Mesendoderm (in vitro differentiated cells): ENCODE data around the gene GPATCH4.
"Not testable (repeated sequence)": the region's sequence is repeated elsewhere in the genome, so short reads cannot be mapped to it uniquely, and the experiment has no call there.

ENCODE experiments used
- DNase-seq: peaks from one replicate; pipeline ENCODE4 v3.0.0; 2013
- H2AK5ac ChIP-seq: 2 replicates; pipeline ENCODE4 v1.6.1; 2013; ENCODE audit warnings: low read length, inconsistent platforms
- H2BK120ac ChIP-seq: 2 replicates; pipeline ENCODE4 v1.6.1; 2013; ENCODE audit warnings: low read depth, mild to moderate bottlenecking, low read length, moderate library complexity, mixed read lengths
- H2BK15ac ChIP-seq: replicated peaks from 2 replicates; pipeline ENCODE4 v1.6.1; 2013; ENCODE audit warnings: low read depth, mild to moderate bottlenecking, moderate library complexity
- H2BK5ac ChIP-seq: 2 replicates; pipeline ENCODE4 v1.6.1; 2013; ENCODE audit warnings: low read length, inconsistent platforms
- H3K18ac ChIP-seq: 2 replicates; pipeline ENCODE4 v1.6.1; 2013; ENCODE audit warnings: mild to moderate bottlenecking, low read length, mixed read lengths
- H3K23ac ChIP-seq: one replicate; pipeline ENCODE4 v1.6.1; 2013; ENCODE audit warnings: low read length
- H3K27ac ChIP-seq: 2 replicates; pipeline ENCODE4 v1.5.1; 2013; ENCODE audit warnings: low read depth, mild to moderate bottlenecking, inconsistent platforms, low read length, moderate library complexity
- H3K27me3 ChIP-seq: 2 replicates; pipeline ENCODE4 v1.6.1; 2013; ENCODE audit warnings: low read length, control low read depth, mild to moderate bottlenecking, inconsistent platforms; ENCODE audit not compliant: insufficient read depth, poor library complexity
- H3K36me3 ChIP-seq: 2 replicates; pipeline ENCODE4 v1.6.1; 2013; ENCODE audit warnings: low read length, inconsistent platforms; ENCODE audit not compliant: control insufficient read depth, insufficient read depth
- H3K4ac ChIP-seq: one replicate; pipeline ENCODE4 v1.6.1; 2013; ENCODE audit warnings: low read depth, mild to moderate bottlenecking, low read length, moderate library complexity
- H3K4me1 ChIP-seq: 2 replicates; pipeline ENCODE4 v1.6.1; 2013; ENCODE audit warnings: low read depth, low read length, inconsistent platforms; ENCODE audit not compliant: control insufficient read depth
- H3K4me2 ChIP-seq: 2 replicates; pipeline ENCODE4 v1.6.1; 2013; ENCODE audit warnings: low read length
- H3K4me3 ChIP-seq: 2 replicates; pipeline ENCODE4 v1.5.1; 2013; ENCODE audit warnings: mild to moderate bottlenecking, low read length
- H3K56ac ChIP-seq: one replicate; pipeline ENCODE4 v1.6.1; 2013; ENCODE audit warnings: low read length
- H3K79me1 ChIP-seq: 2 replicates; pipeline ENCODE4 v1.6.1; 2013; ENCODE audit warnings: low read length, inconsistent platforms
- H3K79me2 ChIP-seq: 2 replicates; pipeline ENCODE4 v1.6.1; 2013; ENCODE audit warnings: mild to moderate bottlenecking, low read length; ENCODE audit not compliant: control insufficient read depth, insufficient read depth
- H3K9ac ChIP-seq: 2 replicates; pipeline ENCODE4 v1.6.1; 2013; ENCODE audit warnings: low read length, inconsistent platforms
- H4K5ac ChIP-seq: one replicate; pipeline ENCODE4 v1.6.1; 2013; ENCODE audit warnings: low read length
- H4K8ac ChIP-seq: one replicate; pipeline ENCODE4 v1.6.1; 2013; ENCODE audit warnings: low read depth, mild to moderate bottlenecking, control low read depth, low read length, moderate library complexity
- WGBS: extraction: QIAGEN DNeasy Blood & Tissue Kit; methylation state at CpG from one replicate; pipeline ENCODE4 v1.1.7; 2013; ENCODE audit warnings: low lambda C conversion rate, missing lambda C conversion rate; ENCODE audit not compliant: insufficient coverage; ENCODE audit errors: extremely low coverage; 5-methylcytosine and 5-hydroxymethylcytosine counted together

Gene GPATCH4

DNA sequence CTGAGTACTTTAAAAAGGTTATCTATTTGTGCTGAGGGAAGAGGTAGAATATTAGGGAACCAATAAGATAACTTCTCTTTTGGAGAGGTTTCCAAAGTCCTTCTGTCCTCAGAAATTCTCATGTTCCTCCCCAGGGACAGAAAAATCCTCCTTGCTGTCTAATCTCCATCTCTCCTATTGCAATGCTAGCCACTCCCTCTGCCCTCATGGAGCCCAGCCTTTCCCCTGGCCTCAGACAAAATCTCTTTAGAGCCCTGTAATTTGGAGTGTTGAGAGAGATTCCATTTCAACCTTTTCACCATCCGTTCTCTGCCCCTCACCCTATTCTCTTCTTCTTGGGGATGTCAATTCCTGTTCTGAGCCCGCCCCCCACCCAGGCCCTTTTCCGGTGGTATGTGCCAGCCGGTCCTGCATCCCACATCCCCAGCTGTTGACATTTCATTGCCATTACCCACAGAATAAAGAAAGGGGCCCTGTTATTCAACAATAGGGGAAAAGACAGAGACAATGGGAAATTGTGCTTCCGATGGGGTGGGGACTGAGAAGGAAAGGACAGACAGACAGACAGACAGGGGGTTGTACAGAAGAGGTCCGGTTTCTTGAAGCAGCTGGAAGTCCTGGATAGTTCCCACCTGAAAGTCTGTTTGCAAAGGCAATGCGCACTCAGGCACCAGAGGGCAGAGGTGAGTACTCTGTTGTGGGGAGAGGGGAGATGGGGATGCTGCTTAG is 17.7 kb upstream of the GPATCH4 start, which contains the start of gene HAPLN2:
HAPLN2 (plus strand) TSS at position 563 of the 729 bp plus-strand sequence. CDS start 4,076 bp downstream, outside the sequence.
- no peak within 1 kb of the TSS for H3K18ac ChIP-seq
- no peaks in the 10 kb centered on the region for H3K79me1 ChIP-seq
- no peak within 1 kb of the TSS for H3K27ac ChIP-seq
- H2BK15ac ChIP-seq = no peak within 1 kb of the TSS
- H4K8ac ChIP-seq = no peak within 1 kb of the TSS
- H2BK120ac ChIP-seq = no peak within 1 kb of the TSS
- H2AK5ac ChIP-seq = no peak within 1 kb of the TSS
- no peak within 1 kb of the TSS for H3K23ac ChIP-seq
- H4K5ac ChIP-seq = no peak within 1 kb of the TSS
- no peak within 1 kb of the TSS for H3K4me3 ChIP-seq
- H3K36me3 ChIP-seq = no peaks in the 10 kb centered on the region
- peak; percentile 67 for DNase-seq
- WGBS = no CpG with 5 or more reads among the region's 7 CpGs
- H2BK5ac ChIP-seq = no peak within 1 kb of the TSS
- peaks cover 12% of the 10 kb centered on the region for H3K27me3 ChIP-seq
- H3K9ac ChIP-seq = no peak within 1 kb of the TSS
- H3K4me1 ChIP-seq = no peaks in the 10 kb centered on the region
- no peak within 1 kb of the TSS for H3K4ac ChIP-seq
- H3K4me2 ChIP-seq = no peak within 1 kb of the TSS
- H3K56ac ChIP-seq = no peak within 1 kb of the TSS
- H3K79me2 ChIP-seq = no peaks in the 10 kb centered on the region

DNA sequence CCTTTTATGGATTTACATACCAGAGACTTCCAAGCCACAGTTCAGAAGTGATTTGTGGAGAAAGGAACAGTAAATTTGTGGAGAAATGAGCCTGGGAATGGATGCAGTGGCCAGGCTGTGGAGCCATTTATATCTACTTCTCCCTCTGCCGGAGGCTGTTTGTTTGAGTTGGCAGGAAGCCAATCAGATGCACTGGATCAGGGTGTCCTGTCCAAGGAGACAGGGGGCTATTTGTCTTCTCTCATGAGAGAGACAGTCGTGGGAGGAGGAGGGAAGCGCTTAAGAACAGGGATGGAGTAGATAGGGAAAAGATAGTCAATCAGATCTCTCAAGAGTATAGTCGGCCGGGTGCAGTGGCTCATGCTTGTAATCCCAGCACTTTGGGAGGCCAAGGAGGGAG is 15.2 kb upstream of the GPATCH4 start:
- no peaks in the 10 kb centered on the region for H3K79me1 ChIP-seq
- no CpG with 5 or more reads among the region's 5 CpGs for WGBS
- no peak overlapping the region for H4K8ac ChIP-seq
- H3K18ac ChIP-seq = no peak overlapping the region
- no peak overlapping the region for H3K27ac ChIP-seq
- no peak overlapping the region for H2BK5ac ChIP-seq
- H3K56ac ChIP-seq = no peak overlapping the region
- no peak overlapping the region for H2AK5ac ChIP-seq
- DNase-seq = peak; percentile 11
- no peak overlapping the region for H3K4ac ChIP-seq
- H2BK15ac ChIP-seq = no peak overlapping the region
- no peak overlapping the region for H3K4me3 ChIP-seq
- no peak overlapping the region for H4K5ac ChIP-seq
- no peak overlapping the region for H3K23ac ChIP-seq
- H3K27me3 ChIP-seq = peaks cover 2% of the 10 kb centered on the region
- H2BK120ac ChIP-seq = no peak overlapping the region
- no peak overlapping the region for H3K9ac ChIP-seq
- H3K36me3 ChIP-seq = no peaks in the 10 kb centered on the region
- H3K4me2 ChIP-seq = no peak overlapping the region
- no peaks in the 10 kb centered on the region for H3K4me1 ChIP-seq
- H3K79me2 ChIP-seq = no peaks in the 10 kb centered on the region

DNA sequence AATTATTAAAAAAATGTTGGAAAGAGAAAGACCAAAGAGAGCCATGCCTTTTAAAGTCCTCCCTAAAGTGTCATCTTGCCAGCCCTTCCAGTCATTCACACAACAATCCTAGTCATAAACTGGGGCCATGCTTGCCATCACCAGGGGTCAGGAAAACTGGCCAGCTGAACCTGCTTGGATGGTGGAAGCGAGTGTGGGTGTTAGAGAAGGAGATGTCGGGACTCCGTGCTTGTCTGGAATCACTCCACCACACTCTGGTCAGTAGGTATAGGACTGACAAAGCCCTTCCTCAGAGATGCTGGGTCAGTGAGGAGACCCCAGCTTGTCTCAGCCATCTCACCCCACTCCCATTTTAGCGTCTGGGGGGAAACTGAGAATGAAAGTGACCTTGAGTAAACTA is 14.7 kb upstream of the GPATCH4 start:
- H2AK5ac ChIP-seq = no peak overlapping the region
- no CpG with 5 or more reads among the region's 4 CpGs for WGBS
- H3K4me1 ChIP-seq = no peaks in the 10 kb centered on the region
- H4K8ac ChIP-seq = no peak overlapping the region
- no peak overlapping the region for H3K9ac ChIP-seq
- no peaks in the 10 kb centered on the region for H3K79me2 ChIP-seq
- H2BK15ac ChIP-seq = no peak overlapping the region
- no peak overlapping the region for H3K4me2 ChIP-seq
- no peak for DNase-seq
- H3K4me3 ChIP-seq = no peak overlapping the region
- no peaks in the 10 kb centered on the region for H3K79me1 ChIP-seq
- no peaks in the 10 kb centered on the region for H3K36me3 ChIP-seq
- H4K5ac ChIP-seq = no peak overlapping the region
- no peak overlapping the region for H2BK5ac ChIP-seq
- H3K56ac ChIP-seq = no peak overlapping the region
- no peak overlapping the region for H3K23ac ChIP-seq
- no peak overlapping the region for H3K27ac ChIP-seq
- no peak overlapping the region for H2BK120ac ChIP-seq
- peaks cover 2% of the 10 kb centered on the region for H3K27me3 ChIP-seq
- no peak overlapping the region for H3K4ac ChIP-seq
- no peak overlapping the region for H3K18ac ChIP-seq

DNA sequence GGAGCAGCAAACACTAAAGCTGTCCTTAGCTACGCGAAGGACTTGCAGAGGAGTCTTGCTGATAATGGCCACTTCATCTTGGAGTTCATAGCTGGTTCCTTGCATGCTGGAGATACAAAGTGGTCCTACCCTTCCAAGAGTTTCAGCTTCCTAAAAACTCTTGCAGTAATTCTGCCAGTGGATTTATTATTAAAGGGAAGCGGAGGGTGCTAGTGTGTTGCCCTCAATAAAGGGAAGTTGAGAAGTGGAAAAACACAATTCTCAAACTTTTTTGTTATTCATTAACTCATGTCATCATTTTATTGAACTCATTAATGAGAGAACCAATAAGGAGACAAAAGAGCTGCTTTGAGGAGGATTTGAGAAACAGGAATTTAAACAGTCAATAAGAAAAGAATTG is 11.4 kb upstream of the GPATCH4 start:
- H3K27ac ChIP-seq = no peak overlapping the region
- no peak overlapping the region for H3K9ac ChIP-seq

DNA sequence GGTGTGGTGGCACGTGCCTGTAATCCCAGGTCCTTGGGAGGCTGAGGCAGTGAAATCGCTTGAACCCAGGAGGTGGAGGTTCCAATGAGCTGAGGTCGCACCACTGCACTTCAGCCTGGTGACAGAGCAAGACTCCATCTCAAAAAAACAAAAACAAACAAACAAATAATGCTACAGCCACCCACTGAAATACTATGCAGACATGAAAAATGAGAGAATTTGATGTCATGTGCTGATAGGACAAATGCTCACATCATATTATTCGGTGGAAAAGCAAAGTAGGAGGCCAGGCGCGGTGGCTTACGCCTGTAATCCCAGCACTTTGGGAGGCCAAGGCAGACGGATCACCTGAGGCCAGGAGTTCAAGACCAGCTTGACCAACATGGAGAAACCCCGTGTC is 8.8 kb upstream of the GPATCH4 start:
- WGBS = no CpG with 5 or more reads among the region's 9 CpGs
- not testable (repeated sequence) for H3K23ac ChIP-seq, H3K4me3 ChIP-seq, H3K27me3 ChIP-seq, H2BK120ac ChIP-seq, H4K5ac ChIP-seq, H3K4ac ChIP-seq, H3K36me3 ChIP-seq, H3K27ac ChIP-seq, H3K9ac ChIP-seq, H3K18ac ChIP-seq, H3K56ac ChIP-seq, DNase-seq, H3K4me1 ChIP-seq, H2BK5ac ChIP-seq, H2BK15ac ChIP-seq, H3K79me2 ChIP-seq, H2AK5ac ChIP-seq, H3K4me2 ChIP-seq, H4K8ac ChIP-seq, H3K79me1 ChIP-seq

More for the DNA sequence above, 11.4 kb upstream of the GPATCH4 start:
- no peaks in the 10 kb centered on the region for H3K27me3 ChIP-seq
- H2AK5ac ChIP-seq = no peak overlapping the region
- DNase-seq = no peak
- H4K5ac ChIP-seq = no peak overlapping the region
- no peaks in the 10 kb centered on the region for H3K79me1 ChIP-seq
- no peak overlapping the region for H2BK5ac ChIP-seq
- H3K79me2 ChIP-seq = no peaks in the 10 kb centered on the region
- WGBS = no CpG with 5 or more reads among the region's 3 CpGs
- no peak overlapping the region for H3K23ac ChIP-seq
- no peak overlapping the region for H3K18ac ChIP-seq
- no peak overlapping the region for H2BK15ac ChIP-seq
- no peak overlapping the region for H2BK120ac ChIP-seq
- no peaks in the 10 kb centered on the region for H3K4me1 ChIP-seq
- H3K36me3 ChIP-seq = no peaks in the 10 kb centered on the region
- H3K56ac ChIP-seq = no peak overlapping the region
- no peak overlapping the region for H4K8ac ChIP-seq
- no peak overlapping the region for H3K4ac ChIP-seq
- no peak overlapping the region for H3K4me2 ChIP-seq
- H3K4me3 ChIP-seq = no peak overlapping the region

DNA sequence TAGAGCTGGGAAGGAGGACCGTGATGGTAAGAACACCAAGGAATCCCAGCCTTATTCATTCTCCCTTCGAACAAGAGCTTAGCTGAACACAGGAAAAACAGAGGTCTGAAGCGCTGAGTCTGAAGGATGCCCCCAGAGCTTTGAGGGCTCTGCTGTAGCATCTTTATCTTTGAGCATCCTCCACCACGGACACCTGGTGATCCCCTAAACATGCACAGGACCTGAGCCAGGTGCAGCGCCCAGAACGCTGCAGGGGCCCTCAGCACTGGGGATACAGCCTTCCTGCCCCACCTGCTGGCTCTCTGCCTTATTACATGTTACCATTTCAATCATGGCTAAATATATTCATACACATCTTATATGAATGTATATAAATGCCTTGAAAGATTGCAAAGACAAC is 7.7 kb upstream of the GPATCH4 start:
- Histone ChIP-seq H3K27me3 (no peaks in the 10 kb centered on the region), H3K4me3 (no peak overlapping the region), H3K36me3 (no peaks in the 10 kb centered on the region), H2BK120ac (no peak overlapping the region), H4K5ac (no peak overlapping the region), H3K79me2 (no peaks in the 10 kb centered on the region), H2BK5ac (no peak overlapping the region), H3K4ac (no peak overlapping the region), H2AK5ac (no peak overlapping the region), H2BK15ac (no peak overlapping the region), H3K4me1 (no peaks in the 10 kb centered on the region), H3K27ac (no peak overlapping the region), H3K79me1 (no peaks in the 10 kb centered on the region), H4K8ac (no peak overlapping the region), H3K4me2 (no peak overlapping the region), H3K9ac (no peak overlapping the region), H3K18ac (no peak overlapping the region), H3K56ac (no peak overlapping the region), H3K23ac (no peak overlapping the region)
- no peak for DNase-seq
- no CpG with 5 or more reads among the region's 6 CpGs for WGBS
